ENCODE results near the gene PNMA6E. TPM values are rescaled to one million over a fixed set of nuclear protein-coding genes. Genes with fewer than 3 reads are reported as not detected.

Gene PNMA6E
- total and polyA plus RNA-seq, 9 donors: not detected

Other genes starting within 250 kb of the PNMA6E start
- gene MAGEA1, start 222.1 kb downstream of the PNMA6E start, total RNA-seq: not detected
- not detected for gene MAGEA1, start 222.1 kb downstream of the PNMA6E start, polyA plus RNA-seq (ENCODE audit: insufficient read depth in 1 of 8, insufficient read length in 8 of 8, low replicate concordance in 1 of 8)
- gene PNMA6F, start 79.6 kb downstream of the PNMA6E start, total RNA-seq: not detected
- not detected for gene PNMA6F, start 79.6 kb downstream of the PNMA6E start, polyA plus RNA-seq (ENCODE audit: insufficient read depth in 1 of 8, insufficient read length in 8 of 8, low replicate concordance in 1 of 8)
- gene ZNF275, start 67.2 kb downstream of the PNMA6E start, total RNA-seq: 5.6 TPM
- 10 to 100 TPM in 1 of 8 donors, 1 to 10 TPM in 7; 6.7 to 10.9 (median 8.6) TPM for gene ZNF275, start 67.2 kb downstream of the PNMA6E start, polyA plus RNA-seq (ENCODE audit: insufficient read depth in 1 of 8, insufficient read length in 8 of 8, low replicate concordance in 1 of 8)
- gene ZFP92, start 10.1 kb upstream of the PNMA6E start, total RNA-seq: 0.62 TPM
- gene ZFP92, start 10.1 kb upstream of the PNMA6E start, polyA plus RNA-seq (ENCODE audit: insufficient read depth in 1 of 8, insufficient read length in 8 of 8, low replicate concordance in 1 of 8): 1 to 10 TPM in 2 of 8 donors, under 1 TPM in 6; 0.72 to 1.1 (median 0.89) TPM
- gene TREX2, start 44.7 kb upstream of the PNMA6E start, total RNA-seq: 0.49 TPM
- 1 to 10 TPM in 1 of 8 donors, under 1 TPM in 7; 0.20 to 1.3 (median 0.63) TPM for gene TREX2, start 44.7 kb upstream of the PNMA6E start, polyA plus RNA-seq (ENCODE audit: insufficient read depth in 1 of 8, insufficient read length in 8 of 8, low replicate concordance in 1 of 8)
- 20.0 TPM for gene HAUS7, start 69.2 kb upstream of the PNMA6E start, total RNA-seq
- gene HAUS7, start 69.2 kb upstream of the PNMA6E start, polyA plus RNA-seq (ENCODE audit: insufficient read depth in 1 of 8, insufficient read length in 8 of 8, low replicate concordance in 1 of 8): 10 to 100 TPM; 27.2 to 34.3 (median 30.3) TPM
- gene BGN, start 93.6 kb upstream of the PNMA6E start, total RNA-seq: 39.7 TPM
- 100 to 1,000 TPM in 6 of 8 donors, 10 to 100 TPM in 2; 87.7 to 238 (median 161) TPM for gene BGN, start 93.6 kb upstream of the PNMA6E start, polyA plus RNA-seq (ENCODE audit: insufficient read depth in 1 of 8, insufficient read length in 8 of 8, low replicate concordance in 1 of 8)
- 0.18 TPM for gene ATP2B3, start 116.3 kb upstream of the PNMA6E start, total RNA-seq
- under 1 TPM; 0.22 to 0.56 (median 0.31) TPM for gene ATP2B3, start 116.3 kb upstream of the PNMA6E start, polyA plus RNA-seq (ENCODE audit: insufficient read depth in 1 of 8, insufficient read length in 8 of 8, low replicate concordance in 1 of 8)
- 14.1 TPM for gene CCNQ, start 197.8 kb upstream of the PNMA6E start, total RNA-seq
- gene CCNQ, start 197.8 kb upstream of the PNMA6E start, polyA plus RNA-seq (ENCODE audit: insufficient read depth in 1 of 8, insufficient read length in 8 of 8, low replicate concordance in 1 of 8): 10 to 100 TPM; 11.7 to 15.9 (median 13.2) TPM
- 0.35 TPM for gene DUSP9, start 245.9 kb upstream of the PNMA6E start, total RNA-seq
- under 1 TPM in 7 of 8 donors, not detected in 1; 0.11 to 0.89 (median 0.37) TPM for gene DUSP9, start 245.9 kb upstream of the PNMA6E start, polyA plus RNA-seq (ENCODE audit: insufficient read depth in 1 of 8, insufficient read length in 8 of 8, low replicate concordance in 1 of 8)

Measured in muscle of leg (tissue), 9 donors.